MG63 (cell line): ENCODE measurements around the gene FTCD. TPM values are rescaled to one million over a fixed set of nuclear protein-coding genes. Genes with fewer than 3 reads are reported as not detected.

ENCODE experiments used
- DNase-seq: peaks from one replicate; pipeline ENCODE4 v3.0.0-alpha.2; 2020
- H3K27me3 ChIP-seq: fragments of 250-450 bp; sonication (Bioruptor Pico); 2 replicates; pipeline ENCODE4 v1.5.1; 2020; ENCODE audit warnings: mild to moderate bottlenecking, moderate library complexity
- H3K36me3 ChIP-seq: fragments of 250-450 bp; sonication (Bioruptor Pico); 2 replicates; pipeline ENCODE4 v1.5.1; 2020; ENCODE audit warnings: mild to moderate bottlenecking, moderate library complexity
- H3K4me3 ChIP-seq: fragments of 250-450 bp; sonication (Bioruptor Pico); 2 replicates; pipeline ENCODE4 v1.5.1; 2020; ENCODE audit warnings: mild to moderate bottlenecking, moderate library complexity
- H3K9me3 ChIP-seq: fragments of 250-450 bp; sonication (Bioruptor Pico); 2 replicates; pipeline ENCODE4 v1.5.1; 2020; ENCODE audit warnings: mild to moderate bottlenecking, moderate library complexity
- total RNA-seq: library from RNA; depleted of rRNA; stranded (reverse); fragments of >200 nt; shearing (Covaris generic); gene quantifications from 2 replicates; pipeline ENCODE4 v1.2.3, GENCODE V29; 2014; ENCODE audit warnings: low replicate concordance

Gene FTCD
- total RNA-seq, 1 experiment from 2014 or later, result not detected

- DNase-seq, result no peak
- H3K27me3 ChIP-seq, result no peaks in the 10 kb centered on the region
- no peak overlapping the region for H3K4me3 ChIP-seq
- H3K36me3 ChIP-seq, result no peaks in the 10 kb centered on the region
- H3K9me3 ChIP-seq, result no peaks in the 10 kb centered on the region
These were observed 5.7 kb upstream of the FTCD start for GRCh38 chr21:46160907-46161632.

GRCh38 chr21:46160657-46160906 is 5.2 kb upstream of the FTCD start:
- DNase-seq, result no peak
- H3K4me3 ChIP-seq, result no peak overlapping the region
- no peaks in the 10 kb centered on the region for H3K36me3 ChIP-seq
- no peaks in the 10 kb centered on the region for H3K9me3 ChIP-seq
- H3K27me3 ChIP-seq, result no peaks in the 10 kb centered on the region

- no peaks in the 10 kb centered on the region for H3K9me3 ChIP-seq
- H3K4me3 ChIP-seq, result no peak overlapping the region
- H3K27me3 ChIP-seq, result no peaks in the 10 kb centered on the region
- DNase-seq, result no peak
- no peaks in the 10 kb centered on the region for H3K36me3 ChIP-seq
These were observed 4.7 kb upstream of the FTCD start for GRCh38 chr21:46159841-46160656.

DNA sequence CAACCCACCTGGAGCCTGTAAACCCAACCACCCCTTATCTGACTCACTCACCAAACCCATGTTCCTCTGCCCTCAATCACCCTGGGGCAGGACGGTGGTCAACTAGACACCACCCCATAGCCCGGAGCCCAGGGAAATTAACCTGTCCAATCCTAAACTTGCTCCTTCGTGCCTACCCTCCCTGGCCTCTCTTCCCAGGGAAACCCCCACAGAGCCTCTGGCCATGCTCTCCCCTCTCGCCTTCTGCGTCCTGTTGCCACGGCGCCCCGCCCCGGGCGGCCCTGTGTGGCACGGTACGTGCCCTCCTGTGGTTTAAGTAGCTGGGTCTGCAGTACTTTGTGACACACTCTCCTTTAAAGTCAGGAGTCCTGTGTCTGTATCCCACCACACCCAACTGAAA is 4.0 kb upstream of the FTCD start:
- Histone ChIP-seq H3K4me3 (no peak overlapping the region), H3K36me3 (no peaks in the 10 kb centered on the region), H3K27me3 (no peaks in the 10 kb centered on the region), H3K9me3 (no peaks in the 10 kb centered on the region)
- DNase-seq, result no peak

- Histone ChIP-seq H3K27me3 (no peaks in the 10 kb centered on the region), H3K9me3 (no peaks in the 10 kb centered on the region), H3K4me3 (no peak overlapping the region), H3K36me3 (no peaks in the 10 kb centered on the region)
- DNase-seq, result no peak
These were observed 3.4 kb upstream of the FTCD start for GRCh38 chr21:46158666-46159300.

- no peak for DNase-seq
- no peaks in the 10 kb centered on the region for H3K27me3 ChIP-seq
These were observed 2.6 kb upstream of the FTCD start for GRCh38 chr21:46157987-46158451.

GRCh38 chr21:46157396-46157986 is 2.1 kb upstream of the FTCD start:
- no peaks in the 10 kb centered on the region for H3K36me3 ChIP-seq
- DNase-seq, result no peak
- H3K27me3 ChIP-seq, result no peaks in the 10 kb centered on the region
- H3K9me3 ChIP-seq, result no peaks in the 10 kb centered on the region
- H3K4me3 ChIP-seq, result no peak overlapping the region

More at GRCh38 chr21:46157987-46158451, 2.6 kb upstream of the FTCD start:
- H3K36me3 ChIP-seq, result no peaks in the 10 kb centered on the region
- no peak overlapping the region for H3K4me3 ChIP-seq
- H3K9me3 ChIP-seq, result no peaks in the 10 kb centered on the region

DNA sequence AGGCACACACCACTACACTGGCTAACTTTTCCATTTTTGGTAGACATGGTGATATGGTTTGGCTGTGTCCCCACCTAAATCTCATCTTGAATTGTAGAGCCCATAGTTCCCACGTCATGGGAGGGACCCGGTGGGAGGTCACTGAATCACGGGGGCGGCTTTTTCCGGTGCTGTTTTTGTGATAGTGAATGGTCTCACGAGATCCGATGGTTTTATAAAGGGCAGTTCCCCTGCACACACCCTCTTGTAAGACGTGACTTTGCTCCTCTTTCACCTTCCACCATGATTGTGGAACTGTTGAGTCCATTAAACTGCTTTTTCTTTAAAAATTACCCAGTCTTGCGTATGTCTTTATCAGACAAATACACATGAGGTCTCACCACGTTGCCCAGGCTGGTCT is 1.3 kb upstream of the FTCD start:
- Histone ChIP-seq H3K4me3 (no peak overlapping the region), H3K36me3 (no peaks in the 10 kb centered on the region), H3K27me3 (no peaks in the 10 kb centered on the region), H3K9me3 (no peaks in the 10 kb centered on the region)
- DNase-seq, result no peak

GRCh38 chr21:46156378-46156645 is 933 bp upstream of the FTCD start:
- Histone ChIP-seq H3K4me3 (no peak overlapping the region), H3K27me3 (no peaks in the 10 kb centered on the region), H3K36me3 (no peaks in the 10 kb centered on the region), H3K9me3 (no peaks in the 10 kb centered on the region)
- no peak for DNase-seq

DNA sequence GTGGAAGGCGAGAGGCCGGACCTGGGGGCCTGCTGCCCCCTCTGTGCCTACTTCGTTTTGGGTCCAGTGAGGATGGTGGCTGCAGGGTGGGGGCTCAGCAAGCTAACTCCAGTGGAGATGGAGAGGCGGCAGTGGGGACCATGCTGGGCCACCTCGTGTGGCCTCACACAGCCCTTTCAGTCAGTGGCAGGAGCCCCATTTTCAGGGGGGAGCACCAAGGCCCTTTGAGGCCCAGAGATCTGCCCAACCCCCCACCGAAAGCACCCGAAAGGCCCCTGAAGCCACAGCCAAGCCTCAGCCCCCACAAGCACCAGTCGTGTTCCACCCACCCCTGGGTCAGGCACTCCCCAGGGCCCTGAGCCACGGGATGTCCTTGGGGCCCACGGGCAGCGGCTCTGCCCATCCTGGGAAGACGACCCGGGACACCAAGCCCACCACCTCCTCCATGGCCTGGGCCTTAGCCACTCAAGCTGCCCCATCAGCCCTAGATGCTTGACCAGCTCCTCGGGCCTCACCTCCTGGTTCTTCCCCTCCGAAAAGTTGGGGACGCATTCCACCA is 345 bp downstream of the FTCD start:
- DNase-seq, result no peak
- Histone ChIP-seq H3K4me3 (no peak overlapping the region), H3K9me3 (no peaks in the 10 kb centered on the region), H3K27me3 (no peaks in the 10 kb centered on the region), H3K36me3 (no peaks in the 10 kb centered on the region)

DNA sequence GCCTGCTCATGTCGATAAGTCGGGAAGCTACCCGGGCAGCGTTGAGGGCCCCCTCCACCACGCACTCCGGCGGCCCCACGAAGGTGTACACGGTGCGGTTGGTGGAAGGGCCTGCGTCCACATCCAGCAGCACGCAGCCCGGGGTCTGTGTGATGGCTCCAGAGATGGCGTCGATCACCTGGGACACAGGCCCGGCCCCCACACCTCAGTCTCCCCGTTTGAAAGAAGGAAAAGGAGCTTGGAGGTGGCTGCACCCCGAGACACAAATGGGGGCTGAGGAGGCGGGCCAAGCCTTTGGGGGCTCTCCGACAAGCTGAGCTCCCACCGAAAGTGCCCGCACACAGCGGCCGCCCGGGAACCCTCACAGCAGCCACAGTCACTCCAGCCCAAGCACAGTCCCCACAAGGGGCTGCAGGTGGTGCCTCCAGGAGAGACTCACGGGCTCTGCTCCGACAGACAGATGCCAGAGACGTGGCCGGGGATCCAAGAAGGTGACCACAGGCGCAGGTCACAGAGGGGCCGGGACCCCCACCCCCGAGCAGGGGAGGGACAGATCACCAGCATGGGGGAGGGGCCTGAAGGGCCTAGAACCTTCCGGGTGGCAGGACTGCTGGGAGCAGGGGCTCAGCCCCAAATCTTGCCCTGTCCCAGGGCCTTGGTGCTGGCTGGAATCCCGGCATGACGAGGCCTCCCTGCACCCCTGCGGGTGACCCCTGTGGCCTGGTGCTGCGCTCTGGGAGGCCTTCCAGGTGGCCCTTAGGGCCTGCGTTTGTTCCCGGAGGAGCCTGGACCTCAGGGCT is 1.0 kb downstream of the FTCD start:
- no peak for DNase-seq
- Histone ChIP-seq H3K36me3 (no peaks in the 10 kb centered on the region), H3K4me3 (no peak overlapping the region), H3K27me3 (no peaks in the 10 kb centered on the region), H3K9me3 (no peaks in the 10 kb centered on the region)

GRCh38 chr21:46153247-46154154 is 1.9 kb downstream of the FTCD start:
- H3K4me3 ChIP-seq, result no peak overlapping the region
- H3K9me3 ChIP-seq, result no peaks in the 10 kb centered on the region
- H3K27me3 ChIP-seq, result no peaks in the 10 kb centered on the region
- no peak for DNase-seq
- H3K36me3 ChIP-seq, result no peaks in the 10 kb centered on the region

DNA sequence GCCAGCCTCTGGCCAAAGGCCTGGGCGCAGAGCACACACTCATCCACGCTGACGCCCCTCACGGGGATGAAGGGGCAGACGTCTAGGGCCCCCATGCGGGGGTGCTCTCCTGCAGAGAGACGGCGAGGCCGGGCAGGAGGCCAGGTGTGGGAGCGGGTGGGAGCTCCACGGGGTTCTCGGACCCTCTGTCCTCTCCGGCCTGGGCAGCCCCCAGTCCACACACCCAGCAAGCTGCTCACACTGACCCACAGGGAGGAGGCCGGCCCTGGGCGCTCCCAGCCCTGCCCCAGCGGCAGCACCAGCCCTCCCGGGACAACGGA is 2.5 kb downstream of the FTCD start:
- no peaks in the 10 kb centered on the region for H3K27me3 ChIP-seq
- H3K36me3 ChIP-seq, result no peaks in the 10 kb centered on the region
- H3K4me3 ChIP-seq, result no peak overlapping the region
- no peaks in the 10 kb centered on the region for H3K9me3 ChIP-seq
- DNase-seq, result no peak

GRCh38 chr21:46151989-46152926 is 3.1 kb downstream of the FTCD start:
- H3K27me3 ChIP-seq, result no peaks in the 10 kb centered on the region
- no peak overlapping the region for H3K4me3 ChIP-seq
- no peaks in the 10 kb centered on the region for H3K9me3 ChIP-seq
- no peaks in the 10 kb centered on the region for H3K36me3 ChIP-seq
- DNase-seq, result no peak
